Gastrocnemius medialis (tissue), 4 donors: ENCODE measurements around the gene SHC3. TPM values are rescaled to one million over a fixed set of nuclear protein-coding genes. Genes with fewer than 3 reads are reported as not detected.

Source experiments
- ATAC-seq, 2 donors: fragments of 150-250 bp; one replicate each; pipeline ENCODE4 v1.9.1; 2016
- DNase-seq, 2 donors: peaks; one replicate each; pipeline ENCODE4 v3.0.0-alpha.2; 2019
- H3K27ac ChIP-seq, 4 donors: fragments of 200-600 bp; sonication (generic); 1 replicate in 1 of 4; 2 replicates in 3 of 4; pipeline ENCODE4 v1.5.1; 2016 to 2018; ENCODE audit warnings: mild to moderate bottlenecking in 2 of 4, moderate library complexity in 1 of 4
- H3K27me3 ChIP-seq, 3 donors: fragments of 200-600 bp; sonication (generic) in 2 of 3; 1 replicate in 1 of 3; 2 replicates in 2 of 3; pipeline versions ENCODE4 v1.5.1 to v1.6.0; 2016 to 2019; ENCODE audit warnings: mild to moderate bottlenecking in 1 of 3, moderate library complexity in 1 of 3
- H3K36me3 ChIP-seq, 2 donors: fragments of 200-600 bp; sonication (generic) in 1 of 2; one replicate each; pipeline ENCODE4 v1.5.1; 2017 to 2018
- H3K4me1 ChIP-seq, 2 donors: fragments of 200-600 bp; sonication (generic) in 1 of 2; one replicate each; pipeline ENCODE4 v1.5.1; 2016 to 2017; ENCODE audit warnings: mild to moderate bottlenecking in 2 of 2
- H3K4me3 ChIP-seq, 4 donors: fragments of 200-600 bp; sonication (generic) in 3 of 4; 1 replicate in 1 of 4; 2 replicates in 3 of 4; pipeline ENCODE4 v1.5.1; 2016 to 2019; ENCODE audit warnings: mild to moderate bottlenecking in 2 of 4
- H3K9me3 ChIP-seq, 3 donors: fragments of 200-600 bp; sonication (generic) in 2 of 3; 1 replicate in 1 of 3; 2 replicates in 2 of 3; pipeline ENCODE4 v1.5.1; 2016 to 2019
- POLR2A ChIP-seq, 2 donors: fragments of 450-650 bp; IDR thresholded peaks; one replicate each; pipeline ENCODE4 v1.6.1; 2017; ENCODE audit warnings: antibody characterized with exemption in 2 of 2, mild to moderate bottlenecking in 2 of 2, moderate library complexity in 2 of 2
- in situ Hi-C, 4 donors: fragments of 200-750 bp; cut with MboI; loops; one replicate each; pipeline versions ENCODE4 v1.15.0 to v1.8.0; 2017; ENCODE audit warnings: low sequenced_read_pairs in 4 of 4
- intact Hi-C: fragments of 100-400 bp; cut with DNase I; formaldehyde crosslinking; loops from one replicate; pipeline ENCODE4 v1.15.1; 2023; ENCODE audit warnings: low total_unique reads
- total RNA-seq, 4 donors: library from RNA; depleted of rRNA; stranded (reverse); fragments of >200 nt; gene quantifications; one replicate each; pipeline versions ENCODE4 v1.1.0 to v1.2.3, GENCODE V29; 2016
- TF ChIP-seq, protein P1 (sequence below), 5 experiments: fragments of 450-650 bp in 3 of 5; fragments of 200-600 bp in 2 of 5; sonication (generic) in 2 of 5; IDR thresholded peaks in 4 of 5; conservative IDR thresholded peaks in 1 of 5; 1 replicate in 4 of 5; 2 replicates in 1 of 5; pipeline ENCODE4 v1.5.1; 2016 to 2019; ENCODE audit warnings: antibody characterized with exemption in 5 of 5, mild to moderate bottlenecking in 3 of 5, moderate library complexity in 3 of 5

SHC3 gene
- total RNA-seq, 4 donors from 2014 or later, result 0.09 to 0.29 (median 0.15) TPM; not detected in 1

DNA sequence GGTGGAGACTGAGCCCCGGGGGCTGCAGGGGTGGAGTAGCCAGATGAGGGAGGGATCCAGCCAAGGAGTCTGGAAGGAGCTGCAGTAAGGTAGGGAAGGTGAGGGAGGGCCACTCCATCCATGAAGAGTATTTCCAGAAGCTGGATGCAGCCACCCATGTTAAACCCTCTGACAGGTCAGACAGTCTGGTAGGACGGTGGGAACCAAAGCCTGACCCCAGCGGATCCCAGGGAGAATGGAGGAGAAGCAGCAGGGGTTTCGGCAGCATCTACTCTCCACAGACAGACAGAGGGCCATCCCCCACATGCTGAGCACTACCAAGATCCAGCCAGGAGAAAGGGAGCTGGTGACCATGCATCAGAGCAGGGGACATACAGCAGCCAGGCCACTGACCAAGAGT lies 209.8 kb downstream of the SHC3 start:
- H3K9me3 ChIP-seq, result no peaks in the 10 kb centered on the region
- no peaks in the 10 kb centered on the region for H3K36me3 ChIP-seq
- H3K4me1 ChIP-seq, result no peaks in the 10 kb centered on the region
- in situ Hi-C loops, result no loop called here
- H3K27me3 ChIP-seq, result no peaks in the 10 kb centered on the region
- no peak for ATAC-seq
- intact Hi-C loops, result no loop called here
- TF ChIP-seq, protein P1, sequence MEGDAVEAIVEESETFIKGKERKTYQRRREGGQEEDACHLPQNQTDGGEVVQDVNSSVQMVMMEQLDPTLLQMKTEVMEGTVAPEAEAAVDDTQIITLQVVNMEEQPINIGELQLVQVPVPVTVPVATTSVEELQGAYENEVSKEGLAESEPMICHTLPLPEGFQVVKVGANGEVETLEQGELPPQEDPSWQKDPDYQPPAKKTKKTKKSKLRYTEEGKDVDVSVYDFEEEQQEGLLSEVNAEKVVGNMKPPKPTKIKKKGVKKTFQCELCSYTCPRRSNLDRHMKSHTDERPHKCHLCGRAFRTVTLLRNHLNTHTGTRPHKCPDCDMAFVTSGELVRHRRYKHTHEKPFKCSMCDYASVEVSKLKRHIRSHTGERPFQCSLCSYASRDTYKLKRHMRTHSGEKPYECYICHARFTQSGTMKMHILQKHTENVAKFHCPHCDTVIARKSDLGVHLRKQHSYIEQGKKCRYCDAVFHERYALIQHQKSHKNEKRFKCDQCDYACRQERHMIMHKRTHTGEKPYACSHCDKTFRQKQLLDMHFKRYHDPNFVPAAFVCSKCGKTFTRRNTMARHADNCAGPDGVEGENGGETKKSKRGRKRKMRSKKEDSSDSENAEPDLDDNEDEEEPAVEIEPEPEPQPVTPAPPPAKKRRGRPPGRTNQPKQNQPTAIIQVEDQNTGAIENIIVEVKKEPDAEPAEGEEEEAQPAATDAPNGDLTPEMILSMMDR (IDR thresholded peaks at IDR 0.05 in 4 of 5, conservative IDR thresholded peaks at IDR 0.05 in 1 of 5), result no peak
- no peak for TF ChIP-seq POLR2A (IDR thresholded peaks at IDR 0.05)
- H3K4me3 ChIP-seq, result no peak overlapping the region
- H3K27ac ChIP-seq, result no peak overlapping the region
- no peak for DNase-seq

DNA sequence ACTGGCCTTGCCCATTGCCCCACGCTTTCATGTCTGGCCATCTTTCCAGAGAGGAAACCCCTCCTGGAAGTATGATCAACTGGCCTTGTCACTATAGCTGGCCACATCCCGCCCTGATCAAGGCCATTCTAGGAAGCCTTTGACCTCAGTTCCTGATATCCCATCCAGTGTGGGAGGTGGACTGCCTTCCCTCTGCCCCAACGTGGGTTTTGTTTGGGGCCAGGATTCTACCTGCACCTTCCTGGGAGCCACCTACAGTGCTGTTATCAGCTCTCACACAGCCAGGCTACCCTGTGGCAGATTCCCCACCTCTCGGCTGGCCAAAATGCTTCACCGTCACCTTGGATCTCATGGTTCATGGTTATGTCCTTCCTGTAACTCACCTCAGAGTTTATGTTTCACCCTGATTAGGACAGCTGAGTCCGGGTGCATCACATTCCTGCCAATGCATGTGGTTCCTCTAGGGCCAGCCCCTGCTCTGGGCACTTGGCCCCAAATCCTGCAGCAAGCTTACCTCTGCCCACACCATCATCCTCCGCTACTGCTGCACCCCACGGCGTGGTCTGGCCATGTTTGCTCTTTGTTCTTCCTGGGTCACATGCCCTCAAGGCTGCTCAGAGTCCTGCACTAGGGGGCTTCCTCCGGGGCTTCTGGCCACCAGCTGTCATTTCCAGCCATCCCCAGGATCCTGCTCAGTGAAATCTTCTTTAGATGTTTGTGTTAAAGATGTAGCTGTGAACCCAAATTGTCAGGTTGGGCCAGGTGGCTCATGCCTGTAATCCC lies 211.5 kb downstream of the SHC3 start:
- no peak overlapping the region for H3K4me3 ChIP-seq
- ATAC-seq (no peak), DNase-seq (no peak)
- no peaks in the 10 kb centered on the region for H3K4me1 ChIP-seq
- TF ChIP-seq POLR2A (IDR thresholded peaks at IDR 0.05), result no peak
- TF ChIP-seq, protein P1 (IDR thresholded peaks at IDR 0.05 in 4 of 5, conservative IDR thresholded peaks at IDR 0.05 in 1 of 5), result no peak
- H3K27ac ChIP-seq, result no peak overlapping the region
- in situ Hi-C loops (no loop called here), intact Hi-C loops (no loop called here)
- H3K36me3 ChIP-seq, result no peaks in the 10 kb centered on the region
- no peaks in the 10 kb centered on the region for H3K9me3 ChIP-seq
- H3K27me3 ChIP-seq, result no peaks in the 10 kb centered on the region

DNA sequence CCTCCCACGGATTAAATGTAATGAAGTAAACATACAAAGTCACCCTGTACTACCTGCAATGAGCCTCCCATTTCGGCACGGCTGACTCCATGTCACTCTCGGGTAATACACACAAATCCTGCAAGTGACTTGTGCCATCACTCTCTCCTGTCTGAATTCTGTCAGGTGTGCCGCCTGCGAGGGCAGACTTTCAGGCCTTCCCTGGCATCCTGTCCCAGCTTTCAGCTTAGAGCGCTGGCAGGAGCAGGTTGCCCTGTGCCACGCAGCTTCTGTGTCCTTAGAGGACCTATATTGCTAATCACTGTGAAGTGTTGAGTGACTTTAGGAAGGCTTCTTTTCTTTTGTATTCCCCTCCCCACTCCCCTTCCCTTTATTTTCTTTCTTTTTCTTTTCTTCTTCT lies 213.1 kb downstream of the SHC3 start:
- Histone ChIP-seq H3K36me3 (no peaks in the 10 kb centered on the region), H3K27ac (no peak overlapping the region), H3K9me3 (no peaks in the 10 kb centered on the region), H3K27me3 (no peaks in the 10 kb centered on the region), H3K4me3 (no peak overlapping the region), H3K4me1 (no peaks in the 10 kb centered on the region)
- TF ChIP-seq, protein P1 (IDR thresholded peaks at IDR 0.05 in 4 of 5, conservative IDR thresholded peaks at IDR 0.05 in 1 of 5), result no peak
- no peak for TF ChIP-seq POLR2A (IDR thresholded peaks at IDR 0.05)
- intact Hi-C loops (no loop called here), in situ Hi-C loops (no loop called here)
- DNase-seq, result no peak
- no peak for ATAC-seq

DNA sequence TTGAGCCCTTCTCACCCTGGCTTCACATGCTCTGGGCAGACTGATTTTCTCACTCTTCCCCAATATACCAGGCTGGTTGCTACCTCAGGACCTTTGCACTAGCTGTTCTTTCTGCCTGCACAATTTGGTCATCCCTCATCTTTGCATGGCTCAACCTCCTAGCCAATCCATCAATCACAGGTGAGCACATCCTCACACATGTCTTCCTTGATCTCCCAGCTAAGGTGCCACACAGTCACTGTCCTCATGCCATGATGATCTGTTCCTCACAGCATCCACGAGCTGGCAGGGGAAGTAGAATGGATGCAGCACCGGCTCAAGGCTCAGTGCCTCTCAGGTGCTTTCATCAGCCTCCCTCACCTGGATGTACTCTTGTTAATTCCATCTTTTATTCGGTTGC lies 218.0 kb downstream of the SHC3 start:
- H3K27ac ChIP-seq, result no peak overlapping the region
- no peak overlapping the region for H3K4me3 ChIP-seq
- no peaks in the 10 kb centered on the region for H3K27me3 ChIP-seq
- intact Hi-C loops, result no loop called here
- DNase-seq (no peak), ATAC-seq (no peak)
- H3K9me3 ChIP-seq, result no peaks in the 10 kb centered on the region
- H3K4me1 ChIP-seq, result no peaks in the 10 kb centered on the region
- no peaks in the 10 kb centered on the region for H3K36me3 ChIP-seq
- in situ Hi-C loops, result no loop called here
- TF ChIP-seq, protein P1 (IDR thresholded peaks at IDR 0.05 in 4 of 5, conservative IDR thresholded peaks at IDR 0.05 in 1 of 5), result no peak
- TF ChIP-seq POLR2A (IDR thresholded peaks at IDR 0.05), result no peak
